Breast epithelium (tissue), 4 donors: Measurements from ENCODE around the gene TCN2. TPM values are rescaled to one million over a fixed set of nuclear protein-coding genes. Genes with fewer than 3 reads are reported as not detected.
"Not testable (repeated sequence)": the region's sequence is repeated elsewhere in the genome, so short reads cannot be mapped to it uniquely, and the experiment has no call there.

ENCODE experiments used
- DNase-seq, 2 donors: peaks; one replicate each; pipeline ENCODE4 v3.0.0-alpha.2; 2019; ENCODE audit warnings: low spot score in 2 of 2
- H3K27ac ChIP-seq, 2 donors: fragments of 200-600 bp; sonication (generic) in 1 of 2; one replicate each; pipeline ENCODE4 v1.5.1; 2016 to 2019; ENCODE audit warnings: mild to moderate bottlenecking in 1 of 2
- H3K27me3 ChIP-seq, 2 donors: fragments of 200-600 bp; sonication (generic) in 1 of 2; one replicate each; pipeline versions ENCODE4 v1.5.1 to v1.6.0; 2017 to 2019; ENCODE audit warnings: control low read depth in 1 of 2, mild to moderate bottlenecking in 1 of 2
- H3K36me3 ChIP-seq: fragments of 200-600 bp; one replicate; pipeline ENCODE4 v1.5.1; 2019
- H3K4me1 ChIP-seq, 2 donors: fragments of 200-600 bp; sonication (generic); one replicate each; pipeline ENCODE4 v1.5.1; 2016 to 2019; ENCODE audit warnings: control low read depth in 1 of 2
- H3K4me3 ChIP-seq, 3 donors: fragments of 200-600 bp; sonication (generic); 1 replicate in 2 of 3; 2 replicates in 1 of 3; pipeline ENCODE4 v1.5.1; 2016 to 2019; ENCODE audit warnings: mild to moderate bottlenecking in 3 of 3, moderate library complexity in 2 of 3
- H3K9me3 ChIP-seq, 2 donors: fragments of 200-600 bp; sonication (generic) in 1 of 2; one replicate each; pipeline ENCODE4 v1.5.1; 2016 to 2019; ENCODE audit warnings: control low read depth in 1 of 2
- CTCF ChIP-seq, 3 donors: fragments of 450-650 bp; IDR thresholded peaks; one replicate each; pipeline ENCODE4 v1.5.1; 2016 to 2017; ENCODE audit warnings: antibody characterized with exemption in 3 of 3, mild to moderate bottlenecking in 3 of 3, moderate library complexity in 3 of 3
- POLR2A ChIP-seq: fragments of 450-650 bp; IDR thresholded peaks from one replicate; pipeline ENCODE4 v1.6.1; 2016; ENCODE audit warnings: antibody characterized with exemption, mild to moderate bottlenecking, moderate library complexity
- POLR2AphosphoS5 ChIP-seq, 3 donors: sonication (generic); formaldehyde crosslinking; IDR thresholded peaks; one replicate each; pipeline ENCODE4 v1.6.1; 2017; ENCODE audit warnings: antibody characterized with exemption in 3 of 3
- intact Hi-C: fragments of 100-400 bp; cut with DNase I; formaldehyde crosslinking; loops from one replicate; pipeline ENCODE4 v1.15.1; 2023; ENCODE audit warnings: low total_unique reads
- total RNA-seq, 3 donors: library from RNA; depleted of rRNA; stranded (reverse); fragments of >200 nt; gene quantifications; one replicate each; pipeline ENCODE4 v1.1.0, GENCODE V29; 2016

TCN2 gene
- total RNA-seq, 3 donors from 2014 or later: 32.4 to 69.8 (median 36.7) TPM

DNA sequence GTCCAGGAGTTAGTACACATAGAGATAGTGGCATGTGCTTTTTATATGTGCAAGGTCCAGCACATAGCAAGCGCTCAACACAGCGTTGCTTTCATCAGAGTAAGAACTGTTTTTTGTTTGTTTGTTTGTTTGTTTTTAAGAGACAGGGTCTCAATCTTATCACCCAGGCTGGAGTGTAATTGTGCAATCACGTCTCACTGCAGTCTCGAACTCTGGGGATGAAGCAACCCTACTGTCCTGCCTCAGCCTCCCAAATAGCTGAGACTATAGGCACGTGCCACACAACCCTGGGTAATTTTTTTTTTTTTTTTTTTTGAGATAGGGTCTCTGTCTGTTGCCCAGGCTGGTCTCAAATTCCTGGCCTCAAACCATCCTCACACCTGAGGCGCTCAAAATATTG, 10.8 kb downstream of the TCN2 start:
- Histone ChIP-seq H3K27me3 (no peaks in the 10 kb centered on the region), H3K4me1 (no peaks in the 10 kb centered on the region), H3K36me3 (no peaks in the 10 kb centered on the region), H3K9me3 (no peaks in the 10 kb centered on the region), H3K4me3 (no peak overlapping the region), H3K27ac (no peak overlapping the region)
- intact Hi-C loops: loop anchor here (10.0 kb wide), 1 partner anchor 307 kb away; no protein-coding TSS in a partner anchor
- TF ChIP-seq POLR2A: no peak
- TF ChIP-seq POLR2AphosphoS5 (IDR thresholded peaks at IDR 0.05): no peak
- no peak for TF ChIP-seq CTCF (IDR thresholded peaks at IDR 0.05)
- DNase-seq: no peak

GRCh38 chr22:30619909-30620308, 12.9 kb downstream of the TCN2 start:
- H3K4me3 ChIP-seq, DNase-seq, H3K27ac ChIP-seq, H3K4me1 ChIP-seq, H3K9me3 ChIP-seq, H3K36me3 ChIP-seq, H3K27me3 ChIP-seq: not testable (repeated sequence)
- intact Hi-C loops: loop anchor here (10.0 kb wide), 1 partner anchor 305 kb away; no protein-coding TSS in a partner anchor

GRCh38 chr22:30626413-30626812, 19.4 kb downstream of the TCN2 start:
- intact Hi-C loops: no loop called here
- no peak overlapping the region for H3K27ac ChIP-seq

GRCh38 chr22:30627471-30627870, 20.5 kb downstream of the TCN2 start:
- Histone ChIP-seq H3K4me1 (no peaks in the 10 kb centered on the region), H3K36me3 (no peaks in the 10 kb centered on the region), H3K27ac (no peak overlapping the region), H3K27me3 (no peaks in the 10 kb centered on the region), H3K4me3 (no peak overlapping the region), H3K9me3 (no peaks in the 10 kb centered on the region)
- intact Hi-C loops: no loop called here
- no peak for DNase-seq
- no peak for TF ChIP-seq POLR2A
- TF ChIP-seq CTCF (IDR thresholded peaks at IDR 0.05): no peak
- no peak for TF ChIP-seq POLR2AphosphoS5 (IDR thresholded peaks at IDR 0.05)

More at GRCh38 chr22:30626413-30626812, 19.4 kb downstream of the TCN2 start:
- no peaks in the 10 kb centered on the region for H3K27me3 ChIP-seq
- H3K4me1 ChIP-seq: no peaks in the 10 kb centered on the region
- no peaks in the 10 kb centered on the region for H3K36me3 ChIP-seq
- TF ChIP-seq CTCF (IDR thresholded peaks at IDR 0.05): no peak
- no peak for TF ChIP-seq POLR2AphosphoS5 (IDR thresholded peaks at IDR 0.05)
- no peak for TF ChIP-seq POLR2A
- no peak overlapping the region for H3K4me3 ChIP-seq
- DNase-seq: no peak
- H3K9me3 ChIP-seq: no peaks in the 10 kb centered on the region

DNA sequence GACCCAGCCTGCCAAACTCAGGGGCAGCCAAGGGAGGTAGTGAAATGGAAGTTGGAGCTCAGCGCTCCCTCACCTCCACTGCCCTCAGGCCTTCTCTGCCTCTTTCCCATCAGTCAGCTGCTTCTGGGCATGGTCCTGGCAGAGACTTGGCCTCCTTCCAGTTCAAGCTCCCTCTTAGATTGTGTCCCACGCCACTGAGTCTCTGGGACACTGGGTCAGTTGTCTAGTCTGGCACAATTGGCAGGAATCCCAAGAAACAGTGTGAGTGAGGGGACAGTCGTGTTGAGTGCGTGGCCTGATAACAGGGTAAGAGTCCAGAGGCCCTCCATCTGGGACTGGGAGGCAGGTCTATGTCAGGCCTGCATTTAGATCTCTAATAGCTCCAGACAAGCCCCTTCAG, 21.5 kb downstream of the TCN2 start:
- no peak for TF ChIP-seq CTCF (IDR thresholded peaks at IDR 0.05)
- TF ChIP-seq POLR2AphosphoS5 (IDR thresholded peaks at IDR 0.05): no peak
- Histone ChIP-seq H3K4me3 (no peak overlapping the region), H3K36me3 (no peaks in the 10 kb centered on the region), H3K27me3 (no peaks in the 10 kb centered on the region), H3K4me1 (no peaks in the 10 kb centered on the region), H3K9me3 (no peaks in the 10 kb centered on the region), H3K27ac (no peak overlapping the region)
- intact Hi-C loops: no loop called here
- no peak for DNase-seq

DNA sequence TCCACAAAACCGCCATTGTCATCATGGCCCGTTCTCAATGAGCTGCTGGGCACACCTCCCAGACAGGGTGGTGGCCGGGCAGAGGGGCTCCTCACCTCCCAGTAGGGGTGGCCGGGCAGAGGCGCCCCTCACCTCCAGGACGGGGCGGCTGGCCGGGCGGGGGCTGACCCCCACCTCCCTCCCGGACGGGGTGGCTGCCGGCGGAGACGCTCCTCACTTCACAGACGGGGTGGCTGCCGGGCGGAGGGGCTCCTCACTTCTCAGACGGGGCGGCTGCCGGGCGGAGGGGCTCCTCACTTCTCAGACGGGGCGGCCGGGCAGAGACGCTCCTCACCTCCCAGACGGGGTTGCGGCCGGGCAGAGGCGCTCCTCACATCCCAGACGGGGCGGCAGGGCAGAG, 24.5 kb downstream of the TCN2 start:
- H3K27me3 ChIP-seq, intact Hi-C loops, H3K9me3 ChIP-seq, H3K36me3 ChIP-seq, DNase-seq, H3K27ac ChIP-seq, H3K4me1 ChIP-seq, H3K4me3 ChIP-seq: not testable (repeated sequence)
